Ramos (cell line): ENCODE results near the gene ZNF629.

Experiments
- in situ Hi-C: fragments of 300-500 bp; cut with MboI; formaldehyde crosslinking; loops from one replicate; pipeline ENCODE4 v1.14.3; 2022; ENCODE audit warnings: low sequenced_read_pairs; ENCODE audit not compliant: unreplicated experiment

ZNF629 gene

DNA sequence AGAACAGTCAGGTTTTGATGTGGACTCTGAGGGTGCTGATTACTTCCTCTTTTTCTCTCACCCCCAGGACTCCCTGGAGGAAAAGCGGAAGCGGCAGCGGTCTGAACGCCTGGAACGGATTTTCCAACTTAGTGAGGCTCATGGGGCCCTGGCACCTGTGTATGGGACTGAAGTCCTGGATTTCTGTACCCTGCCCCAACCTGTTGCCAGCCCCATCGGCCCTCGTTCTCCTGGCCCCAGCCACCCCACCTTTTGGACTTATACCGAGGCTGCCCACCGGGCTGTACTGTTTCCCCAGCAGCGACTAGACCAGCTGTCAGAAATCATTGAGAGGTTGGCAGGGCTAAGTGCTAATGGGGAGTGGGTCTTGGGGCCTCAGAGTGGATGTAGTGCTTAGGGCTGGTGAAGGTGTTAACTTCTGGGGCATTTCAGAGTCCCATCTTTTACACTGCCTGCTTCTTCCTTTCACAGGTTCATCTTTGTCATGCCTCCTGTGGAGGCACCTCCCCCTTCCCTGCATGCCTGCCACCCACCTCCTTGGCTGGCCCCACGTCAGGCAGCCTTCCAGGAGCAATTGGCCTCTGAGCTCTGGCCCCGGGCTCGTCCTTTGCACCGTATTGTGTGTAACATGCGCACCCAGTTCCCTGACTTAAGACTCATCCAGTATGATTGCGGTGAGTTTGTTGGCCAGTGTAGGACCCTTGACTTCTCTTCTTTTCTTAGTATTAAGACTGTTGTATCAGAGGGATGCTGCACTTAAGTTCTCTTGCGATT is 57.9 kb downstream of the ZNF629 start:
- in situ Hi-C loops, result no loop called here
